GM18873 (cell line): ENCODE data around the gene TRNAU1AP.
A peak's percentile ranks its signal among the peaks of the same experiment; 100 is the strongest.
"Not testable (repeated sequence)": the region's sequence is repeated elsewhere in the genome, so short reads cannot be mapped to it uniquely, and the experiment has no call there.

Source experiments
- ATAC-seq: cut with Tn5 transposase; IDR thresholded peaks from one replicate; pipeline ENCODE4 v1.9.1; 2021; ENCODE audit warnings: mild to moderate bottlenecking, moderate library complexity, moderate number of reproducible peaks; ENCODE audit not compliant: unreplicated experiment, low FRiP score

Gene TRNAU1AP

GRCh38 chr1:28552758-28553663 lies at the start of gene TRNAU1AP:
TSS of gene TRNAU1AP (plus strand) at chr1:28553085. CDS start at chr1:28553111, 26 bp downstream.
- peak; percentile 87 for ATAC-seq

GRCh38 chr1:28503117-28503516 lies 49.8 kb upstream of the TRNAU1AP start:
- no peak for ATAC-seq

GRCh38 chr1:28505406-28506187 lies 47.3 kb upstream of the TRNAU1AP start, which contains the start of gene RCC1:
TSS of gene RCC1 (plus strand) at chr1:28506043. CDS start at chr1:28529867, 23,824 bp downstream.
- ATAC-seq, result peak; percentile 62

- no peak for ATAC-seq
These were observed 46.0 kb upstream of the TRNAU1AP start for GRCh38 chr1:28506907-28507246.

- no peak for ATAC-seq
These were observed 45.6 kb upstream of the TRNAU1AP start for GRCh38 chr1:28507247-28507645.

DNA sequence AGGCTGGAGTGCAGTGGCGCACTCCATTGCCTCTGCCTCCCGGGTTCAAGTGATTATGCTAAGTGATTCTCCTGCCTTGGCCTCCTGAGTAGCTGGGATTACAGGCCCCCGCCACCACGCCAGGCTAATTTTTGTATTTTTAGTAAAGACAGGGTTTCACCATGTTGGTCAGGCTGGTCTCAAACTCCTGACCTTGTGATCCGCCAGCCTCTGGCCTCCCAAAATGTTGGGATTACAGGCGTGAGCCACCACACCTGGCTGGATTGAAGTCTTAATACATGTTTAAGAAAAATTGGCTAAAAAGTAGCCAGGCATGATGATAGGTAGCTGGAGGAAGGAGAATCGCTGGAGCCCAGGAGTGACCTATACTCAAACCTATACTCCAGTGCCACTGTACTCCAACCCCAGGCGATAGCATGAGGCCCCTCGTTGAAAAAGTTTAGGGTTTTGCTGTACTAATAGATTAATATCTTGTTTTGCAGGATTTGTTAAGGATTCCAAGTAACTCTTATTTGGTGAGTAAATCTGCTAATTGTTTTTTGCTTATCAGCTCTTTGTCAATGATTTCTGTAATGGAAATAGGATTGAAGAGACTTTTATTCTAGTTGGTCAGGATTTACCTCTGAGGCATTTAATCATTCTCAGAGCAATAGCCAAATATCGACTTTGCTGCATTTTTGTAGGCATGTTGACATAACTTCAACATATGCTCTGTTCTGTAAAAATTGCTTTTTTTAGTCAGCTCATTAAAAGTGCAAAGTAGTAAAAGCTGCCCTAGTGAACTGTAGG lies 45.0 kb upstream of the TRNAU1AP start:
- ATAC-seq, result no peak

DNA sequence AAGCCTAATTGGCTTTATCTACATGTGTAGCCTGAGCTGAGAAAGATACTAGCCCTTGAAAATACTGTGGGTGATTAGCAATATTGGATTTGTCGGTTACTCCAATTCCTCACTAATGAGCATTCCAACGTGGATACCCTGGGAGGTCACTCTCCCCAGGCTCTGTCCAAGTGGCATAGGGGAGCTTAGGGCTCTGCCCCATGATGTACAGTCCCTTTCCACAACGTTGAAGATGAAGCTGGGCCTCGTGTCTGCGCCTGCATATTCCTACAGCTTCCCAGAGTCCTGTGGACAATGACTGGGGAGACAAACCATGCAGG lies 44.5 kb upstream of the TRNAU1AP start:
- no peak for ATAC-seq

GRCh38 chr1:28509705-28510272 lies 43.1 kb upstream of the TRNAU1AP start:
- ATAC-seq, result no peak

- ATAC-seq, result no peak
These were observed 42.5 kb upstream of the TRNAU1AP start for GRCh38 chr1:28510273-28510969.

- no peak for ATAC-seq
These were observed 41.9 kb upstream of the TRNAU1AP start for GRCh38 chr1:28510970-28511440.

GRCh38 chr1:28512058-28512611 lies 40.8 kb upstream of the TRNAU1AP start:
- no peak for ATAC-seq

GRCh38 chr1:28514445-28514933 lies 38.4 kb upstream of the TRNAU1AP start:
- not testable (repeated sequence) for ATAC-seq

GRCh38 chr1:28516518-28516956 lies 36.3 kb upstream of the TRNAU1AP start:
- ATAC-seq, result no peak

- ATAC-seq, result no peak
These were observed 35.3 kb upstream of the TRNAU1AP start for GRCh38 chr1:28517649-28517999.

GRCh38 chr1:28518000-28518744 lies 34.7 kb upstream of the TRNAU1AP start:
- ATAC-seq, result peak; percentile 59

DNA sequence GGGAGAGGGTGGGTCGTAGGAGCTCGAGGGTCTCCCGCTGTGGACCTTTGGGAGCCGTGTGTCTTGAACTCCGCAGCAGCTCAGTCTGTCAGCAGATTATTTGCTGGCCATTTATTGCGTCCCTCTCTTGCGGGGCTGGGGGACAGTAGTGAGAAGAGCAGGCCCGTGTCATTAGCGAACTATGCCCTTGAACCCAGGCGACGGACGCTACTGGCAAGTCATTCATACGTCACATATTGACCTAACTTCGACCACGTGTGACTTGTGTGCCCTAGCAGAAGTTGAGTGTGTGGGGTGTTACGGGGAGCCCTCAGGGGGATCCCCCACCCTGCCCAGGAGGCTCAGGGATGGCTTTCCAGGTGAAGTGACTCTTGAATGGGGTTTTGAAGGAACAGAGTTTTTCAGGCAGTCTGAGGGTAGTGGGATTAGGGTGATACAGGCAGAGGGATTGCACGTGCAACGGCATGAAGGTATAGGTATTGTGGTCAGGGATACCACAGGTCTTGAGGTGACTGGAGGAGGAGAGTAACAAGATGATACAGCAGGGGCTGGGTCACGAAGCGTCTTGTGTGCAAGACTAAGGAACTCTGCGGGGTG lies 34.0 kb upstream of the TRNAU1AP start:
- ATAC-seq, result no peak

DNA sequence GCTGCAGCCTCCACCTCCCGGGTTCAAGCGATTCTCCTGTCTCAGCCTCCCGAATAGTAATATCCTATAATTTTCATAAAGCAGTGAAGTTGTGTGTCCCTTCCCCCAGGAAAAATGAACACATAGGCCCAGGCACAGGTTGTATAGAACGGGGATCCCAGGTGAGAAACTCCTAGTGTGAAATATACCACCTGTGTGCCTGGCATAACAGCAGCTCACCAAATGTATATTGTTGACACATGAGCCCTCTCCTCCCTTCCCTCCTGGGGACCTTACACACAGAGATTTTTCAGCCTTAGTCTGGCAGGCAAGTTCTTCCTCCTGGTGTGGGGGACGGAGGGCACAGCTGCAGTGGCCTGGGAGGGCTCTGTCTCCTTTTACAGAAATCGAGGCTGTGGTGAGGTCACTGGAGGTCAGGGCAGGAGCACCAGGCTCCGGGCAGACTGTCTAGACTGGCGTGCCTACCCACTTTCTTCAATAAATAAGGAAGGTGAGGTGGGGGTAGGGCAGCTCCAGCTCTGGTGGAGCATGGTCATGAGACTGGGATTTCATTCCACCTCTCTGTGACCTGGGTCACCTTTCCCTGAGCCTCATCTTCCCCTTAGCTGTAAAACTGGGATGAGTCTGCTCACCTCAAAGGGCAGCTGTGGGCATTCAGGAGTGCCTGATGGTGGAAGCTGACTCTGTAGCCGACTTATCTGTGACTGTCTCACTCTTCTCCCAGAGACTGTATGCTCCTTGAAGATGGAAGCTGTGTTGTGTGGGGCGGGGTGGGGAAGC lies 32.7 kb upstream of the TRNAU1AP start:
- no peak for ATAC-seq
